GM18873 (cell line): ENCODE data around the gene BMP4.
"Not testable (repeated sequence)": the region's sequence is repeated elsewhere in the genome, so short reads cannot be mapped to it uniquely, and the experiment has no call there.

Source experiments
- ATAC-seq: cut with Tn5 transposase; IDR thresholded peaks from one replicate; pipeline ENCODE4 v1.9.1; 2021; ENCODE audit warnings: mild to moderate bottlenecking, moderate library complexity, moderate number of reproducible peaks; ENCODE audit not compliant: unreplicated experiment, low FRiP score

BMP4 gene

GRCh38 chr14:53956427-53957201 lies at the start of gene BMP4:
Gene BMP4 (minus strand): TSS chr14:53956825. CDS start chr14:53952222, 4,603 bp downstream.
- ATAC-seq = no peak

- ATAC-seq = no peak
These were observed 46.4 kb upstream of the BMP4 start for GRCh38 chr14:54003064-54003463.

GRCh38 chr14:54002653-54003052 lies 46.0 kb upstream of the BMP4 start:
- no peak for ATAC-seq

- no peak for ATAC-seq
These were observed 44.7 kb upstream of the BMP4 start for GRCh38 chr14:54001189-54001878.

- ATAC-seq = no peak
These were observed 43.8 kb upstream of the BMP4 start for GRCh38 chr14:54000341-54000811.

- no peak for ATAC-seq
These were observed 42.5 kb upstream of the BMP4 start for GRCh38 chr14:53999061-53999488.

GRCh38 chr14:53996041-53996440 lies 39.4 kb upstream of the BMP4 start:
- no peak for ATAC-seq

GRCh38 chr14:53993920-53994607 lies 37.4 kb upstream of the BMP4 start:
- no peak for ATAC-seq

GRCh38 chr14:53990978-53991377 lies 34.4 kb upstream of the BMP4 start:
- no peak for ATAC-seq

GRCh38 chr14:53986718-53987117 lies 30.1 kb upstream of the BMP4 start:
- ATAC-seq = not testable (repeated sequence)

GRCh38 chr14:53984958-53985357 lies 28.3 kb upstream of the BMP4 start:
- not testable (repeated sequence) for ATAC-seq

GRCh38 chr14:53983112-53983511 lies 26.5 kb upstream of the BMP4 start:
- no peak for ATAC-seq

- no peak for ATAC-seq
These were observed 25.9 kb upstream of the BMP4 start for GRCh38 chr14:53982546-53982945.

- no peak for ATAC-seq
These were observed 23.4 kb upstream of the BMP4 start for GRCh38 chr14:53979747-53980642.

- no peak for ATAC-seq
These were observed 22.6 kb upstream of the BMP4 start for GRCh38 chr14:53979113-53979681.

GRCh38 chr14:53978194-53978593 lies 21.6 kb upstream of the BMP4 start:
- ATAC-seq = no peak

- ATAC-seq = no peak
These were observed 18.8 kb upstream of the BMP4 start for GRCh38 chr14:53975444-53975843.

- ATAC-seq = no peak
These were observed 14.9 kb upstream of the BMP4 start for GRCh38 chr14:53971521-53971920.

GRCh38 chr14:53969326-53969725 lies 12.7 kb upstream of the BMP4 start:
- ATAC-seq = no peak

- ATAC-seq = no peak
These were observed 12.1 kb upstream of the BMP4 start for GRCh38 chr14:53968726-53969125.
